AG09309 (cell line): Measurements from ENCODE around the gene SLC22A15.
A peak's percentile ranks its signal among the peaks of the same experiment; 100 is the strongest.

Experiments used
- DNase-seq: peaks from one replicate; pipeline ENCODE4 v3.0.0-alpha.2; 2010; ENCODE audit warnings: low read depth
- H3K4me3 ChIP-seq: 2 replicates; pipeline ENCODE4 v1.5.1; 2011; ENCODE audit warnings: mild to moderate bottlenecking, low read depth, low read length, moderate library complexity; ENCODE audit not compliant: control insufficient read depth
- TF ChIP-seq, protein P1 (sequence below): IDR thresholded peaks from 2 replicates; pipeline ENCODE4 v1.5.1; 2011; ENCODE audit warnings: mild to moderate bottlenecking, low read depth, low read length, inconsistent platforms; ENCODE audit not compliant: insufficient read depth, control insufficient read depth; ENCODE audit errors: missing control alignments

SLC22A15 gene

DNA sequence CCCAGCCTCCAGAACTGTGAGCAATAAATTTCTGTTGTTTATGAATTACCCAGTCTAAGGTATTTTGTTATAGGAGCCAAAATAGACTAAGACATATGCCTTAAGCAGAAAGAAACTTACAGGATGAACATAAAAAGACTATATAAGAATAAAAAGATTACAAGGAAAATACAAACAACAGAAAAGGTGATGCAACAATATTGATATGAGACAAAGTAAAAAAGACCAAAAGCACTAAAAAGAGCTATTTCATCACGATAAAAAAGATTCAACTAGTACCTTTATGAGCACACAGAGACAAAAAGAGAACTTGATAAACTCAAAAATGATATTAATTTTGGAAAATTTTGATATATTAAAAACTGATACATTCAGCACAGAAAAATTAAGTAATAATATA, 3.2 kb upstream of the SLC22A15 start:
- no peak overlapping the region for H3K4me3 ChIP-seq
- DNase-seq = no peak
- TF ChIP-seq, protein P1, sequence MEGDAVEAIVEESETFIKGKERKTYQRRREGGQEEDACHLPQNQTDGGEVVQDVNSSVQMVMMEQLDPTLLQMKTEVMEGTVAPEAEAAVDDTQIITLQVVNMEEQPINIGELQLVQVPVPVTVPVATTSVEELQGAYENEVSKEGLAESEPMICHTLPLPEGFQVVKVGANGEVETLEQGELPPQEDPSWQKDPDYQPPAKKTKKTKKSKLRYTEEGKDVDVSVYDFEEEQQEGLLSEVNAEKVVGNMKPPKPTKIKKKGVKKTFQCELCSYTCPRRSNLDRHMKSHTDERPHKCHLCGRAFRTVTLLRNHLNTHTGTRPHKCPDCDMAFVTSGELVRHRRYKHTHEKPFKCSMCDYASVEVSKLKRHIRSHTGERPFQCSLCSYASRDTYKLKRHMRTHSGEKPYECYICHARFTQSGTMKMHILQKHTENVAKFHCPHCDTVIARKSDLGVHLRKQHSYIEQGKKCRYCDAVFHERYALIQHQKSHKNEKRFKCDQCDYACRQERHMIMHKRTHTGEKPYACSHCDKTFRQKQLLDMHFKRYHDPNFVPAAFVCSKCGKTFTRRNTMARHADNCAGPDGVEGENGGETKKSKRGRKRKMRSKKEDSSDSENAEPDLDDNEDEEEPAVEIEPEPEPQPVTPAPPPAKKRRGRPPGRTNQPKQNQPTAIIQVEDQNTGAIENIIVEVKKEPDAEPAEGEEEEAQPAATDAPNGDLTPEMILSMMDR = no peak

DNA sequence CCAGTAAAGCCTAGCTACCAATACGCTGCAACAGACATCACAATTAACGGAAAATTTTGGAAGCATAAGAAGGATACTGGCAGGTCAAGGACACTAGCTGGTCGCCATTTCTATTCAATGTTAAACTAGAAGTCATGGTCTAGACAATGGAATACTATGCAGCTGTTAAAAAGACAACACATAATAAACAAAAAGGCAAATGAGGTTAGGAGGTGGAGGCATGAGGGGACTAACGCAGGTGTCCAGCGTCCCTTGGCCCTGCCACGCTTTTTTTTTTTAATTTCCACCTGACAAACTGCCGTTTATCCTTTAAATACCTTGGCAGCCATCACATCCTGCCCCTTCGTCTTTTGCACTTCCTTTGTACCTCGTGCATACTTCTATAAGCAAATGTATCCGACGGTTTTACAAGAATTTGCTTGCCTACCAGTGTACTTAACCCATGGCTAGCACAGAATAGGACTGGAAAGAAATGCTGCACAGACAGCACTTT, 698 bp upstream of the SLC22A15 start:
- DNase-seq = no peak
- peak overlapping the region; percentile 73 for H3K4me3 ChIP-seq
- TF ChIP-seq, protein P1 = no peak

DNA sequence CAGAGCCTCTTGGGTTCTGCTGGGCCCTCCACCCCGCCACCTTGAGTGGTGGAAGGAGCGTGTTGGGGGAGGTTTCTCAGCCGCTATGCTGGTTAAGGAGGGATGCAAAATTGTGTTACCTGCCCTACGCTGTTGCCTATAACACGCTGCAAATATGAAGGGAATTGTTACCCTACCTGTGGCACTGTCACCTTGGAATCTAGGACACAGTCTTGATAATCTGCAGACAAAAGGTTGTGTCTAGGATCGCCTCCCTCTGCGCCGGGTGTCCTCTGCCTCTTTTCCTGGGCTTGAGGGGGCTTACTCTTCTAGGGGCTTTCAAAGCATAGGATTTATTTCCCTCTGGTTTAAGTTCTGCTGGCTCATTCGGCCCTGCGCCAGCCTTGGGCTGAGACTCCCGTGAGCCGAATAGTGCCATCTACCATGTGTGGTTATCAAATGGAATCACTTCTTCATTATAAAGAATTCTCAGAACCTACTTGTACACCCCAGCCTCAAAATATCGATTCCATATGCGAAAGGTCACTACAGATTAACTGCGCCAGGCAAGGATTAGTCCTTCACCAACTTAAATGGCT, 697 bp downstream of the SLC22A15 start:
- DNase-seq = no peak
- peak overlapping the region; percentile 73 for H3K4me3 ChIP-seq
- TF ChIP-seq, protein P1 = no peak

DNA sequence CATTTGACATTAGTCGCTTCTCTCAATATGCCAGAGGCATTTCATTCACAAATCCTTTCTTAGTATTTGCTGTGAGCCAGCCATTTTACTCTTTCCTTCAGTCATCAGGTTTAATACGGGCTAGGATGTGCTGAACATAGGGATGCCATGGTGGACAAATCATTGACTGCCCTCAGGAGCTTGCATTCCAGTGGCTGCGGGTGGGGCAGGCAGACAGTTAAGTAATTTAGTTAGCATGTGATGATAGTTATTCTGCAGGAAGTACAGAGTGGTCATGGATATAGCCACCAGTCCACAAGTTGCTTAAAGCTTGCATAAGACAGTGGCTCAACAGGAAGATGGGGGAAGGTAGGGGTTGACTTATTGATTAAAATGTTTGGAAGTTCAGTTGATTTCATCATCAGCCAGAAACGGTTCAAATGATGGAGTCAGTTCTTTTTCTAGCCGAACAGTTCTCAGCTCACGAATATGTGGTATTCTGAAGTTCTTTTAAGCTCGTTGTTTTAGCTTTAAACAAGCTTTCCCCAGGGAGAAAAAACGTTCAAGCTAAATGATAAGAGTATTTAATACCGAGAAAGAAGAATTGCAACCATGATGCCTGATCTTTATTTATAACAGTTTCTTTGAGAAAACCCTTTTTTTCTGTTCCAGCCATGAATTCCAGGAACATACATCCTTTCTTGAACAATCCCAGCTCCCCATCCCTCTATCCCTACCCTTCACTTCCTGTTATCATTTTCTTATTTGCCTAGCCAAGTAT, 1.4 kb downstream of the SLC22A15 start:
- TF ChIP-seq, protein P1 = no peak
- H3K4me3 ChIP-seq = peak overlapping the region; percentile 73
- peak; percentile 97 for DNase-seq

DNA sequence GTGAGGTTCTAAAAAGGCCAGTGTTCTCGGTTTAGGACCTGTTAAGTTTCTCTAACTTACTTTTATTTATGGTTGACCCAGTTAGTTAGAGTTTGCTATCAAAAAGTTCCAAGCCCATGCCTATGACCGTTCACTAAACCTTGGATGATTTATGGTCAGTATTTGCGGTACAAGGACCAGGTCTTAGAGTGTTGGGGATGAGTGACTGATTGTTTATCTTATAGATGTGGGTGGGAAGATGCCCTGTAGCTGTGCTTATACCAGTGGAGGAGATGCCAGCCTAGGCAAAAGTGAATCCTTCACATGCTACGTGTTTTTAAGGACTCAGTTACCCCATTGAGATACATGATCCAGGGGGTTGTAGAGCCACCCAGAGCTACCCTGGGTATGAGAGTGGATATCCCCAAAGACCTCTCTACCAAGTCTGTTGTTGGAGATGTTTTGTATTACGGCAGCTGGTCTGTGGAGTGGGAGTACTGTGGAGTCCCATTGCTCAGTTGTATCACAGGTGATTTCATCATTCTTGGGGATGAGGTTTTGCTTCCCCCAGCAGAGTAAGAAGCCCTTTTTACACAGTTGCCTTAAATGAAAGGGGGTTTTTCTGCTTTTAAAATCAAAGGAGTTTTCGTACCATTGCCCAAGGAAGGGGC, 2.1 kb downstream of the SLC22A15 start:
- H3K4me3 ChIP-seq = peak overlapping the region; percentile 73
- no peak for DNase-seq
- TF ChIP-seq, protein P1 = no peak

DNA sequence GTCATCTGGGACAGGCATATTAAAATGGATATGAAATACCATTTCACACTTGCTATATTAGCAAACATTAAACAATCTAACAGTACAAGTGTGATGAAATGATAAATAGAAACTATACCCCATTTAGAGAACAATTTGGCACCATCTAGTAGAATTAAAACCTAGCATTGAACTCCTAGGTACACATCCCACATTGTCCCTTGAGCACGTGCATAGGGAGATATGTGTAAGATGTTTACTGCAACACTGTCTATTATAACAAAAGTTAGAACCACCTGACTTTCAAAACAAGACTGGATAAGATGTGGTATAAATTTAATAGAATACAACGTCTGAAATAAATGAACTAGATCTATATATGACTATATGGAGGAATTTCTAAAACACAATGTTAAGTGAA, 3.8 kb downstream of the SLC22A15 start:
- DNase-seq = no peak
- TF ChIP-seq, protein P1 = no peak
- no peak overlapping the region for H3K4me3 ChIP-seq
